Measurements from ENCODE around the gene PLA2G2F. TPM values are rescaled to one million over a fixed set of nuclear protein-coding genes. Genes with fewer than 3 reads are reported as not detected.
A peak's percentile ranks its signal among the peaks of the same experiment; 100 is the strongest.

PLA2G2F gene
- total and polyA plus RNA-seq, 10 of the 15 experiments (the other 5 are each of a cell fraction or from before 2014, with no cell fraction given), result 0.03 TPM; not detected in 9

GRCh38 chr1:20109223-20109856 lies 29.8 kb upstream of the PLA2G2F start:
- Histone ChIP-seq H3K36me3 (ENCODE audit: control insufficient read depth in 2 of 2, insufficient read depth in 2 of 2, low read length in 1 of 2) (no peaks in the 10 kb centered on the region), H3K4me3 (no peak overlapping the region), H3K9me3 (replicated peaks; ENCODE audit: control insufficient read depth, insufficient read depth, low read length) (no peaks in the 10 kb centered on the region), H3K27ac (ENCODE audit: control insufficient read depth, insufficient read depth) (no peak overlapping the region), H3K4me2 (ENCODE audit: control insufficient read depth, insufficient read depth) (no peak overlapping the region), H3K27me3 (replicated peaks in 1 of 2; ENCODE audit: control insufficient read depth in 2 of 2, insufficient read depth in 2 of 2, low read length in 1 of 2) (no peaks in the 10 kb centered on the region), H4K20me1 (ENCODE audit: control insufficient read depth, insufficient read depth) (no peaks in the 10 kb centered on the region), H3K79me2 (ENCODE audit: control insufficient read depth, insufficient read depth, low read length) (no peaks in the 10 kb centered on the region), H2AFZ (ENCODE audit: control insufficient read depth, low read depth, low read length) (no peak overlapping the region), H3K9ac (ENCODE audit: control insufficient read depth, insufficient read depth, low read length) (no peak overlapping the region), H3K4me1 (ENCODE audit: control insufficient read depth, insufficient read depth, low read length) (no peaks in the 10 kb centered on the region; the same call in 1 of the 2 replicates)
- RAD21 ChIA-PET (ENCODE audit: unreplicated experiment), result no interaction called here
- FAIRE-seq, result no peak
- CTCF ChIA-PET, result no interaction called here
- POLR2A ChIA-PET, result interaction anchor here (0.5 to 0.6 kb wide), 2 partner anchors 31 to 677 kb away, joined by 3 to 5 read pairs; no protein-coding TSS in a partner anchor
- BruUV-seq (replicated peaks), result no TSS peak
- SMC1A ChIA-PET (ENCODE audit: uncharacterized antibody, unreplicated experiment), result interaction anchor here (1.5 kb wide), 1 partner anchor 17 kb away, joined by 3 read pairs; no protein-coding TSS in a partner anchor
- in situ Hi-C loops (cut with MboI), result no loop called here
- intact Hi-C loops (cut with micrococcal nuclease; ENCODE audit: unreplicated experiment), result no loop called here
- peak; percentile 63 for ATAC-seq
- 48% methylated on average over 4 of the region's 4 CpGs for WGBS (ENCODE audit: insufficient coverage, insufficient replicate concordance, low lambda C conversion rate, missing lambda C conversion rate)
- DNase-seq (ENCODE audit: low read depth, low spot score), result no peak
- TF ChIP-seq USF1 (IDR thresholded peaks at IDR 0.05; ENCODE audit: borderline replicate concordance, extremely low read length, insufficient read depth, low read depth, low read length) (no peak), EED (IDR thresholded peaks at IDR 0.05; ENCODE audit: low read depth) (peak; percentile 29; the same call in 1 of the 2 replicates), RAD51 (IDR thresholded peaks at IDR 0.05) (no peak), IKZF2 (IDR thresholded peaks at IDR 0.05) (no peak), ETV6 (conservative IDR thresholded peaks at IDR 0.05 in 1 of 2, IDR thresholded peaks at IDR 0.05 in 1 of 2; ENCODE audit: borderline replicate concordance in 1 of 2, low read depth in 1 of 2) (no peak), CEBPZ (IDR thresholded peaks at IDR 0.05; ENCODE audit: low read depth, low read length) (no peak), CBX3 (IDR thresholded peaks at IDR 0.05; ENCODE audit: borderline replicate concordance, low read depth) (no peak), USF2 (IDR thresholded peaks at IDR 0.05; ENCODE audit: borderline replicate concordance, low read depth, low read length) (no peak), CTCF (IDR thresholded peaks at IDR 0.05 in 2 of 3, conservative IDR thresholded peaks at IDR 0.05 in 1 of 3; ENCODE audit: control insufficient read depth in 2 of 3, extremely low read depth in 1 of 3, insufficient read depth in 1 of 3, low read depth in 3 of 3, low read length in 3 of 3) (peak in 1 of 3 experiments; percentile 13; a peak in 2 of 6 replicates), IKZF1 (conservative IDR thresholded peaks at IDR 0.05) (peak; percentile 21; the same call in 1 of the 2 replicates), NBN (IDR thresholded peaks at IDR 0.05) (no peak), IRF3 (IDR thresholded peaks at IDR 0.05) (no peak), HDGF (IDR thresholded peaks at IDR 0.05) (no peak), BMI1 (IDR thresholded peaks at IDR 0.05; ENCODE audit: borderline replicate concordance) (no peak), RCOR1 (conservative IDR thresholded peaks at IDR 0.05; ENCODE audit: low read depth, low read length) (no peak)

Measured in GM12878 (cell line).